A673 (cell line): ENCODE measurements around the gene SEMA5B.

Experiments used
- CTCF ChIP-seq: fragments of 300-800, 200-600 bp; sonication (generic); conservative IDR thresholded peaks from 2 replicates; pipeline ENCODE4 v1.5.1; 2017; ENCODE audit warnings: low read depth, mild to moderate bottlenecking, antibody characterized with exemption, low read length, moderate library complexity, mixed read lengths
- EZH2 ChIP-seq: fragments of 200-600 bp; sonication (generic); IDR thresholded peaks from 2 replicates; pipeline ENCODE4 v1.6.1; 2017; ENCODE audit warnings: borderline replicate concordance, low read depth, mild to moderate bottlenecking, mixed read lengths, antibody characterized with exemption, low read length; ENCODE audit not compliant: poor library complexity, severe bottlenecking

- no peak for TF ChIP-seq CTCF
- TF ChIP-seq EZH2, result no peak
Observed at GRCh38 chr3:122937745-122938144, 89.8 kb downstream of the SEMA5B start.
